ENCODE results near the gene FGF3. TPM values are rescaled to one million over a fixed set of nuclear protein-coding genes. Genes with fewer than 3 reads are reported as not detected.

The FGF3 gene
- total RNA-seq, 2 donors from 2014 or later = not detected

- DNase-seq (ENCODE audit: low spot score) = no peak
- Histone ChIP-seq H3K27ac (no peak overlapping the region), H3K9me3 (no peaks in the 10 kb centered on the region), H3K36me3 (no peaks in the 10 kb centered on the region), H3K4me3 (no peak overlapping the region), H3K27me3 (no peaks in the 10 kb centered on the region), H3K4me1 (no peaks in the 10 kb centered on the region)
- no peak for TF ChIP-seq CTCF (IDR thresholded peaks at IDR 0.05)
Observed at GRCh38 chr11:69861901-69862300, 42.7 kb upstream of the FGF3 start.

- Histone ChIP-seq H3K4me1 (no peaks in the 10 kb centered on the region), H3K9me3 (no peaks in the 10 kb centered on the region), H3K4me3 (no peak overlapping the region), H3K27me3 (no peaks in the 10 kb centered on the region), H3K27ac (no peak overlapping the region), H3K36me3 (no peaks in the 10 kb centered on the region)
- no peak for TF ChIP-seq CTCF (IDR thresholded peaks at IDR 0.05)
- no peak for DNase-seq (ENCODE audit: low spot score)
Observed at GRCh38 chr11:69860796-69861445, 41.7 kb upstream of the FGF3 start.

- no peaks in the 10 kb centered on the region for H3K9me3 ChIP-seq
- no peak overlapping the region for H3K27ac ChIP-seq
- H3K36me3 ChIP-seq = no peaks in the 10 kb centered on the region
- no peak overlapping the region for H3K4me3 ChIP-seq
- TF ChIP-seq CTCF (IDR thresholded peaks at IDR 0.05) = no peak
- H3K4me1 ChIP-seq = no peaks in the 10 kb centered on the region
- no peak for DNase-seq (ENCODE audit: low spot score)
- H3K27me3 ChIP-seq = no peaks in the 10 kb centered on the region
Observed at GRCh38 chr11:69860244-69860643, 41.0 kb upstream of the FGF3 start.

- DNase-seq (ENCODE audit: low spot score) = no peak
- no peak for TF ChIP-seq CTCF (IDR thresholded peaks at IDR 0.05)
- Histone ChIP-seq H3K4me1 (no peaks in the 10 kb centered on the region), H3K27me3 (no peaks in the 10 kb centered on the region), H3K36me3 (no peaks in the 10 kb centered on the region), H3K4me3 (no peak overlapping the region), H3K27ac (no peak overlapping the region), H3K9me3 (no peaks in the 10 kb centered on the region)
Observed at GRCh38 chr11:69859275-69859934, 40.2 kb upstream of the FGF3 start.

GRCh38 chr11:69855421-69855820 lies 36.2 kb upstream of the FGF3 start:
- TF ChIP-seq CTCF (IDR thresholded peaks at IDR 0.05) = no peak
- no peak for DNase-seq (ENCODE audit: low spot score)
- Histone ChIP-seq H3K4me1 (no peaks in the 10 kb centered on the region), H3K4me3 (no peak overlapping the region), H3K27ac (no peak overlapping the region), H3K9me3 (peaks cover 0 to 22% of the 10 kb centered on the region in 2 donors), H3K36me3 (no peaks in the 10 kb centered on the region), H3K27me3 (no peaks in the 10 kb centered on the region)

Data from right atrium auricular region (tissue), 2 donors.